Fibroblast of lung (primary cell): ENCODE measurements around the gene PDCD10.

ENCODE experiments used
- EZH2 ChIP-seq: IDR thresholded peaks from 2 replicates; pipeline ENCODE4 v1.5.1; 2012; ENCODE audit warnings: low read length, control low read depth, mild to moderate bottlenecking; ENCODE audit errors: missing control alignments
- TF ChIP-seq, protein P1 (sequence below), 2 donors: IDR thresholded peaks in 1 of 2; conservative IDR thresholded peaks in 1 of 2; 1 replicate in 1 of 2; 2 replicates in 1 of 2; pipeline ENCODE4 v1.5.1; 2011 to 2012; ENCODE audit warnings: low read length in 2 of 2, control low read depth in 1 of 2, inconsistent platforms in 1 of 2, low read depth in 1 of 2, mild to moderate bottlenecking in 1 of 2

DNA sequence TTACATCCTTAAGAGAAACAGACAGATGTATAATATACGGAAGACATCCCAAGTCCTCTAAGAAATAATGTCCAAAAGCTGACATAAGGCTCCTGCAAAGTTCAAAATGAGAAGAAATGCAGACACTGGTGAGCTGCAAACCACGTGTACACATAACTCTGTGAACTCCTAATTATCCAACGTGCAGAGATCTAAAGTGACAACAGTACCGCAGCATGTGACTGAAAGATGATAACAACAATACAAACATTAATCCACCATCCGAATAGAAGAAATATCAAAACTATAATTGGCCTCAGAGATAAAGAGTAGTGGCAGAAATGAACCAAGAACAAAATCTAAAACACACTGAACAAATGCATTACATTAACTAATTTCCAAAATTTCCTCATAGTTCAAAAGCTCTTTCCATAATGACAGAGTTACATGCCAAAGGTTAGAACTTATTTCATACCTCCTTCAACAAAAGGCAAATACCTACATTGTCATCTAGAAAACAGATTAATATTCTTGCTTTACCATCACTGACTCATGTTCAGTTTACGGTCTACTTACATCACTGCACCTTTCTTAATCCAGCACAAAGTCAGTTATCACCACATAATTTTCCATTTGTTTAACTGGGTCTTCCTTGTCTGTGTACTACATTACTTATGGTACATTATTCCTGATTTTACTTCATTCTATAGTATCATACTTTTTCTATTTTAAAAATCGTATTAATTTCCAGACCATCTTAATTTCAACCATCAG, 2.2 kb downstream of the PDCD10 start:
- TF ChIP-seq, protein P1, sequence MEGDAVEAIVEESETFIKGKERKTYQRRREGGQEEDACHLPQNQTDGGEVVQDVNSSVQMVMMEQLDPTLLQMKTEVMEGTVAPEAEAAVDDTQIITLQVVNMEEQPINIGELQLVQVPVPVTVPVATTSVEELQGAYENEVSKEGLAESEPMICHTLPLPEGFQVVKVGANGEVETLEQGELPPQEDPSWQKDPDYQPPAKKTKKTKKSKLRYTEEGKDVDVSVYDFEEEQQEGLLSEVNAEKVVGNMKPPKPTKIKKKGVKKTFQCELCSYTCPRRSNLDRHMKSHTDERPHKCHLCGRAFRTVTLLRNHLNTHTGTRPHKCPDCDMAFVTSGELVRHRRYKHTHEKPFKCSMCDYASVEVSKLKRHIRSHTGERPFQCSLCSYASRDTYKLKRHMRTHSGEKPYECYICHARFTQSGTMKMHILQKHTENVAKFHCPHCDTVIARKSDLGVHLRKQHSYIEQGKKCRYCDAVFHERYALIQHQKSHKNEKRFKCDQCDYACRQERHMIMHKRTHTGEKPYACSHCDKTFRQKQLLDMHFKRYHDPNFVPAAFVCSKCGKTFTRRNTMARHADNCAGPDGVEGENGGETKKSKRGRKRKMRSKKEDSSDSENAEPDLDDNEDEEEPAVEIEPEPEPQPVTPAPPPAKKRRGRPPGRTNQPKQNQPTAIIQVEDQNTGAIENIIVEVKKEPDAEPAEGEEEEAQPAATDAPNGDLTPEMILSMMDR (conservative IDR thresholded peaks at IDR 0.05 in 1 of 2, IDR thresholded peaks at IDR 0.05 in 1 of 2; ENCODE audit: low read depth in 1 of 2, low read length in 2 of 2), result no peak
- no peak for TF ChIP-seq EZH2
